K562 (cell line): Measurements from ENCODE around the gene PGF. TPM values are rescaled to one million over a fixed set of nuclear protein-coding genes. Genes with fewer than 3 reads are reported as not detected.

Source experiments
- CREB1 ChIP-seq, 2 experiments: sonication (generic) in 1 of 2; formaldehyde crosslinking in 1 of 2; IDR thresholded peaks; 2 replicates each; pipeline versions ENCODE4 v1.6.1 to v1.8.0; 2012 to 2022; ENCODE audit warnings: inconsistent platforms in 1 of 2, mild to moderate bottlenecking in 1 of 2, missing genetic modification reagents in 1 of 2, moderate library complexity in 1 of 2
- DNMT1 ChIP-seq: fragments of 450-650 bp; IDR thresholded peaks from 2 replicates; pipeline ENCODE4 v1.6.1; 2016; ENCODE audit warnings: antibody characterized with exemption, mild to moderate bottlenecking
- ETV1 ChIP-seq: fragments of 450-650 bp; conservative IDR thresholded peaks from 2 replicates; pipeline ENCODE4 v1.6.1; 2016; ENCODE audit warnings: missing genetic modification characterization, control low read depth, low read depth, missing compliant biosample characterization
- HES1 ChIP-seq: fragments of 450-650 bp; IDR thresholded peaks from 2 replicates; pipeline ENCODE4 v1.6.1; 2016; ENCODE audit warnings: low read depth, mild to moderate bottlenecking, moderate library complexity
- IRF1 ChIP-seq: sonication (generic); formaldehyde crosslinking; IDR thresholded peaks from 2 replicates; pipeline ENCODE4 v1.8.0; 2022; ENCODE audit warnings: missing genetic modification reagents, mild to moderate bottlenecking, borderline replicate concordance
- JUND ChIP-seq, 2 experiments: IDR thresholded peaks; 2 replicates in 1 of 2; 3 replicates in 1 of 2; pipeline ENCODE4 v1.6.1; 2011; ENCODE audit warnings: borderline replicate concordance in 2 of 2, low read depth in 2 of 2, low read length in 2 of 2, improper control_type of control experiment in 1 of 2, missing biosample characterization in 1 of 2, missing genetic modification characterization in 1 of 2, missing genetic modification reagents in 1 of 2
- KLF10 ChIP-seq: fragments of 250-450 bp; sonication (Bioruptor Pico); IDR thresholded peaks from 2 replicates; pipeline ENCODE4 v1.6.1; 2021; ENCODE audit warnings: matching md5 sums
- MAFG ChIP-seq: fragments of 450-650 bp; conservative IDR thresholded peaks from 2 replicates; pipeline ENCODE4 v1.6.1; 2016; ENCODE audit warnings: missing genetic modification characterization, missing compliant biosample characterization
- MBD2 ChIP-seq: sonication (generic); IDR thresholded peaks from 2 replicates; pipeline ENCODE4 v1.6.1; 2016; ENCODE audit warnings: low read depth, borderline replicate concordance
- MCM5 ChIP-seq: fragments of 450-650 bp; IDR thresholded peaks from 2 replicates; pipeline ENCODE4 v1.6.1; 2016; ENCODE audit warnings: low read depth
- MECOM ChIP-seq: fragments of 250-450 bp; sonication (Bioruptor Pico); IDR thresholded peaks from 2 replicates; pipeline ENCODE4 v1.8.0; 2022; ENCODE audit warnings: inconsistent platforms
- NONO ChIP-seq, 2 experiments: fragments of 200-400 bp in 1 of 2; fragments of 450-650 bp in 1 of 2; formaldehyde crosslinking in 1 of 2; IDR thresholded peaks; 2 replicates each; pipeline ENCODE4 v1.6.1; 2017; ENCODE audit warnings: low read depth in 2 of 2, mild to moderate bottlenecking in 2 of 2, moderate library complexity in 2 of 2, low read length in 1 of 2
- NR2C2 ChIP-seq, 2 experiments: fragments of 200-800 bp in 1 of 2; sonication (Bioruptor generic) in 1 of 2; sonication (generic) in 1 of 2; formaldehyde crosslinking in 1 of 2; IDR thresholded peaks; 2 replicates each; pipeline versions ENCODE4 v1.6.1 to v1.8.0; 2016 to 2022; ENCODE audit warnings: mild to moderate bottlenecking in 1 of 2, missing compliant biosample characterization in 1 of 2, missing genetic modification characterization in 1 of 2, missing genetic modification reagents in 1 of 2
- PHF20 ChIP-seq: fragments of 450-650 bp; IDR thresholded peaks from 2 replicates; pipeline ENCODE4 v1.6.1; 2018; ENCODE audit not compliant: partially characterized antibody
- PREB ChIP-seq: sonication (generic); formaldehyde crosslinking; IDR thresholded peaks from 2 replicates; pipeline ENCODE4 v1.8.1; 2023; ENCODE audit warnings: mild to moderate bottlenecking, missing genetic modification reagents
- SAFB2 ChIP-seq: fragments of 200-400 bp; formaldehyde crosslinking; IDR thresholded peaks from 2 replicates; pipeline ENCODE4 v1.6.1; 2018; ENCODE audit warnings: borderline replicate concordance, low read length, low read depth, moderate library complexity; ENCODE audit not compliant: severe bottlenecking
- ZNF212 ChIP-seq: fragments of 450-650 bp; formaldehyde crosslinking; IDR thresholded peaks from 2 replicates; pipeline ENCODE4 v1.4.0; 2020; ENCODE audit warnings: mild to moderate bottlenecking
- ZNF586 ChIP-seq: fragments of 450-650 bp; formaldehyde crosslinking; conservative IDR thresholded peaks from 2 replicates; pipeline ENCODE4 v1.4.0; 2020; ENCODE audit warnings: mild to moderate bottlenecking, moderate library complexity
- ZNF592 ChIP-seq: fragments of 450-650 bp; IDR thresholded peaks from 2 replicates; pipeline ENCODE4 v1.6.1; 2017; ENCODE audit warnings: antibody characterized with exemption, mild to moderate bottlenecking
- ZNF766 ChIP-seq: fragments of 200-800 bp; sonication (Bioruptor generic); conservative IDR thresholded peaks from 2 replicates; pipeline ENCODE4 v1.6.1; 2016; ENCODE audit warnings: missing genetic modification characterization, missing compliant biosample characterization
- polyA plus RNA-seq, 8 experiments: library from polyadenylated mRNA; depleted of rRNA in 4 of 8; stranded (reverse) in 5 of 8; unstranded in 3 of 8; fragments of >200 nt; fragmentation: Nextera tagmentation in 2 of 8; fragmentation: Illumina TruSeq in 1 of 8; extraction: Ambion mirVana in 2 of 8; extraction: Trizol in 1 of 8; gene quantifications; 2 replicates each; pipeline versions ENCODE4 v1.2.1 to v1.2.3, GENCODE V29; 2011 to 2014; ENCODE audit warnings: inconsistent platforms in 1 of 8, missing spikeins in 1 of 8
- total RNA-seq, 7 experiments: library from RNA; depleted of rRNA in 6 of 7; stranded (reverse); fragments of >200 nt in 6 of 7; fragmentation: Illumina TruSeq in 2 of 7; extraction: Trizol in 2 of 7; gene quantifications; 2 replicates each; pipeline versions ENCODE4 v1.2.1 to v1.2.3, GENCODE V29; 2011 to 2021; ENCODE audit warnings: low replicate concordance in 1 of 7

PGF gene
- total and polyA plus RNA-seq, 9 of the 15 experiments (the other 6 are each of a cell fraction or from before 2014, with no cell fraction given): 0.04 to 0.44 (median 0.18) TPM

GRCh38 chr14:75002392-75003249, 47.2 kb upstream of the PGF start, which contains the start of gene EIF2B2 (continued):
- no peak for TF ChIP-seq MECOM (CRISPR knock-in tag)
- peak; percentile 34; the same call in 1 of the 2 replicates for TF ChIP-seq JUND (IDR thresholded peaks at IDR 0.05; ENCODE audit: borderline replicate concordance, low read depth, low read length)
- TF ChIP-seq JUND (tag; IDR thresholded peaks at IDR 0.05; ENCODE audit: borderline replicate concordance, low read depth, low read length): no peak
- TF ChIP-seq ETV1 (tag): peak; percentile 79
- no peak for TF ChIP-seq IRF1
- TF ChIP-seq ZNF766: no peak
- no peak for TF ChIP-seq ZNF212
- no peak for TF ChIP-seq KLF10 (CRISPR knock-in tag)
- TF ChIP-seq ZNF592: no peak
- TF ChIP-seq PREB (CRISPR knock-in tag): no peak
- TF ChIP-seq HES1: no peak
- TF ChIP-seq MCM5: no peak
- no peak for TF ChIP-seq DNMT1
- peak; percentile 30; the same call in 1 of the 2 replicates for TF ChIP-seq CREB1 (IDR thresholded peaks at IDR 0.05)
- TF ChIP-seq CREB1 (CRISPR knock-in tag; IDR thresholded peaks at IDR 0.05): peak; percentile 38; the same call in 1 of the 2 replicates
- TF ChIP-seq PHF20: peak; percentile 85
- TF ChIP-seq MBD2: peak; percentile 63
- no peak for TF ChIP-seq MAFG (tag)
- no peak for TF ChIP-seq SAFB2
- no peak for TF ChIP-seq ZNF586
- TF ChIP-seq NONO (IDR thresholded peaks at IDR 0.05; ENCODE audit: low read depth in 2 of 2, low read length in 1 of 2): no peak
- TF ChIP-seq NR2C2 (CRISPR knock-in tag; IDR thresholded peaks at IDR 0.05): peak; percentile 94
- peak; percentile 99 for TF ChIP-seq NR2C2 (tag; IDR thresholded peaks at IDR 0.05)
